ENCODE measurements around the gene PHF12. TPM values are rescaled to one million over a fixed set of nuclear protein-coding genes. Genes with fewer than 3 reads are reported as not detected.

PHF12 gene
- total RNA-seq, 1 donor from 2014 or later: 54.5 TPM

DNA sequence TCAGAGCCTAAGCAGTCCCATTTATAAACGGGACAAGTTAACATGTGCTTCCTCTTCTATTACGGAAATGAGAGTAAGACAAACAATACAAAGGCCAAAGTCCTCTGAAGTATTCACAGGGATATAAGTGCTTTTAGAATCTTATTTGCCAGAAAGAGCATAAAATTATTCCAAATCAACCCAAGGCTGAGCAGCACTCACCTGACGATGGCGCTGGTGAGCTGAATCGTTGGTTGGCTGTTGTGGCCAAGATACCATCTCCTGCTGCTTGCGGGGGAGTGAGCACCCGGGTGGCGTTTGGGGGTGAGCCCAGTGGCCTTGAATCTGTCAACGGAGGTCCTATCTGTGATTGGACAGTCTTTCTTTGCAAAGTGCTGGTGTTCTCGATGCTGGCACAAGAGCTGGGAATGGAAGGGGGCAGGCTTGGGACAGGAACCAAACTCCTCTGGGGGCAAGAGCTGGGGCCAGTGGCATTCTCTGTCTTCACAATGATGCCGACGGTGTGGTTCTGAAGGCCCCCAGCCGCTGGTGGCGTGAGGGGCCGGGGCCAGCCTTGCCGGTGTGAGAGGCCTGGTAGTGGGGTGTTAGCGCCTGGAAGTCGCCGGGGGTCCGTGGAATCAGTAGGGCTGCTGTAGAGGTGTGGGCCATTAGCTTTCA is 38.9 kb downstream of the PHF12 start:
- Histone ChIP-seq H3K9me3 (no peaks in the 10 kb centered on the region), H3K27ac (no peak overlapping the region), H3K36me3 (peaks cover 0 to 79% of the 10 kb centered on the region in 2 donors), H3K27me3 (no peaks in the 10 kb centered on the region), H3K4me3 (no peak overlapping the region), H3K4me1 (peaks cover 23% of the 10 kb centered on the region)
- peak in 1 of 2 donors; percentile 11 for TF ChIP-seq POLR2AphosphoS5 (IDR thresholded peaks at IDR 0.05; ENCODE audit: insufficient read depth in 1 of 2, low read depth in 1 of 2)
- TF ChIP-seq, protein P1, sequence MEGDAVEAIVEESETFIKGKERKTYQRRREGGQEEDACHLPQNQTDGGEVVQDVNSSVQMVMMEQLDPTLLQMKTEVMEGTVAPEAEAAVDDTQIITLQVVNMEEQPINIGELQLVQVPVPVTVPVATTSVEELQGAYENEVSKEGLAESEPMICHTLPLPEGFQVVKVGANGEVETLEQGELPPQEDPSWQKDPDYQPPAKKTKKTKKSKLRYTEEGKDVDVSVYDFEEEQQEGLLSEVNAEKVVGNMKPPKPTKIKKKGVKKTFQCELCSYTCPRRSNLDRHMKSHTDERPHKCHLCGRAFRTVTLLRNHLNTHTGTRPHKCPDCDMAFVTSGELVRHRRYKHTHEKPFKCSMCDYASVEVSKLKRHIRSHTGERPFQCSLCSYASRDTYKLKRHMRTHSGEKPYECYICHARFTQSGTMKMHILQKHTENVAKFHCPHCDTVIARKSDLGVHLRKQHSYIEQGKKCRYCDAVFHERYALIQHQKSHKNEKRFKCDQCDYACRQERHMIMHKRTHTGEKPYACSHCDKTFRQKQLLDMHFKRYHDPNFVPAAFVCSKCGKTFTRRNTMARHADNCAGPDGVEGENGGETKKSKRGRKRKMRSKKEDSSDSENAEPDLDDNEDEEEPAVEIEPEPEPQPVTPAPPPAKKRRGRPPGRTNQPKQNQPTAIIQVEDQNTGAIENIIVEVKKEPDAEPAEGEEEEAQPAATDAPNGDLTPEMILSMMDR (IDR thresholded peaks at IDR 0.05): no peak
- intact Hi-C loops (cut with DNase I): no loop called here
- no peak for DNase-seq (ENCODE audit: extremely low spot score in 2 of 2)

DNA sequence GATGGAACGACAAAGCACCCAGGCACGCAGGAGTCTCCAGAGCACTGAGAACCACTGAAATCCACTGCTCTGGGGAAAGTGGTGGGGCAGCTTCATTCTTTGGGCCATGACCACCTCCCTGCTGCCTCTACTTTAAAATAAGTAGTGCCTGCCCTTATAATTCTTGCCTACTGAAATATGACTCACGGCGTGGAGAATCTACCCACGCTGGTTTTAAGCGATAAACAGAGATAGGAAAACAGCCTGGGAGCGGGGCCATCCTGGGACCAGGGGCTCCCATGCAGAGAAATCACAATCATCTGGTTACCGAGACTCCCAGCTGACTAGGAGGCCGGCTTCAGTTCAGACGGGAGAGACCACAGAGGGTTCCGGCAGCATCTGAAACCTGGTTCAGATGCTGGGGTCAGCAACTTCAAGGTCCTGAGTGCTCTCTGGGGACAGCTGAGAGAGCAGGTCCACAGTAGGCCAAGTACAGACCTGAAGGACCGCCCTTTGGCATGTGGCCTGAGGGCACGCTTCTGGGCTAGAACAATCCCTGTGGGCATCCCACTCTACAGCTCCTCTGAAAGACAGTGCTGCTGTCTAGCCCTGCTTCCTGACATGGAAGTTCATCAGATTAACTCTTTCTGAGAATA is 39.8 kb downstream of the PHF12 start:
- TF ChIP-seq, protein P1 (IDR thresholded peaks at IDR 0.05): no peak
- H3K27me3 ChIP-seq: no peaks in the 10 kb centered on the region
- DNase-seq (ENCODE audit: extremely low spot score in 2 of 2): no peak
- no peak overlapping the region for H3K4me3 ChIP-seq
- H3K27ac ChIP-seq: no peak overlapping the region
- no peaks in the 10 kb centered on the region for H3K9me3 ChIP-seq
- peaks cover 32% of the 10 kb centered on the region for H3K4me1 ChIP-seq
- intact Hi-C loops (cut with DNase I): no loop called here
- H3K36me3 ChIP-seq: peaks cover 0 to 74% of the 10 kb centered on the region in 2 donors

DNA sequence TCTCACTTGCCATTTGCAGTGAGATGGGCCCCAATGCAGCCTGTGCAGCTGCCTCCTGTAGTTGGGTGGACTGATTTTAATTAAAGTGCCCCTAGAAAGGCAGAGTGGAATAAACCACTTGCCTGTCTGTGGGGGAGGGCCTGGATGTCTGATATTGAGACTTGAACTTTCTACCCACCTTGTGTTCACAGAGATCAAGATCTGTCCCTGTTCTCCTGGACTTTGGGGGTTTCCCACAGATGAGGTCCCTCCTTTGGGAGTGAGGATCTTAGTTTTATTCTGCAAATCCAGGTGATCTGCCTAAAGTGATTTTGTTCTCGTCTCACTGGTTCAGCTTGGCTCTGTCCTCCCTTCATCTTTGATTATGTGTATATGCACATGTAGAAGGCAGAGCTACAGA is 40.8 kb downstream of the PHF12 start:
- Histone ChIP-seq H3K4me1 (peaks cover 37% of the 10 kb centered on the region), H3K36me3 (peaks cover 0 to 75% of the 10 kb centered on the region in 2 donors), H3K27ac (no peak overlapping the region), H3K27me3 (no peaks in the 10 kb centered on the region), H3K9me3 (no peaks in the 10 kb centered on the region), H3K4me3 (no peak overlapping the region)
- DNase-seq (ENCODE audit: extremely low spot score in 2 of 2): no peak
- intact Hi-C loops (cut with DNase I): no loop called here
- TF ChIP-seq POLR2A (IDR thresholded peaks at IDR 0.05): no peak
- no peak for TF ChIP-seq POLR2AphosphoS5 (IDR thresholded peaks at IDR 0.05; ENCODE audit: insufficient read depth in 1 of 2, low read depth in 1 of 2)
- TF ChIP-seq, protein P1 (IDR thresholded peaks at IDR 0.05): no peak

DNA sequence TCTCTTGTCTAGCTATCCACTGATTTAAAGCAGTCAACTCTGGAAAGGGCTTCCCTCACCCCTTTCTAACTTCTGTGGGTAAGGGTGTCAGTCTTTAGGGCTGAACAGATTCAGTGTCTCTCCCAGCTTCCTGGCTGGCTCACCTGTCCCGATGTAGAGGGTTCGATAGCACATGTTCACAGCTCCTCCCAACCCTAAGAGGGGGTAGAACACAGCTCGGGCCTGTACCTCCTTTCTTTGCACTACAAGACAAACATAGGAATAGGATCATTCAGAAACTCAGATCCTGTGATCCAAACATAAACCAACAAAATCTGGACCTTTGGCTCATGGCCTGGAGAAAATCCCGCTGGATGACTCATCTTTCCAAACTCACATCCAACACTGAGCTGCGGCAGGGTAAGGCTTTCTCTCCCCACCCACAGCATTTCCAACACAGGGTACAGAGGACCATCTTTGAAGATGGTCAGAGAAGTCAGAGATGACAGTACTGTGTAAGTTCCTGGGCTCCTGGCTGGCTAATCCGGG is 42.6 kb downstream of the PHF12 start:
- no peaks in the 10 kb centered on the region for H3K9me3 ChIP-seq
- H3K27me3 ChIP-seq: no peaks in the 10 kb centered on the region
- H3K36me3 ChIP-seq: peaks cover 0 to 61% of the 10 kb centered on the region in 2 donors
- intact Hi-C loops (cut with DNase I): no loop called here
- TF ChIP-seq POLR2AphosphoS5 (IDR thresholded peaks at IDR 0.05; ENCODE audit: insufficient read depth in 1 of 2, low read depth in 1 of 2): peak in 1 of 2 donors; percentile 48
- no peak for TF ChIP-seq POLR2A (IDR thresholded peaks at IDR 0.05)
- peak overlapping the region; percentile 84 for H3K27ac ChIP-seq
- H3K4me3 ChIP-seq: no peak overlapping the region
- peaks cover 39% of the 10 kb centered on the region for H3K4me1 ChIP-seq
- no peak for DNase-seq (ENCODE audit: extremely low spot score in 2 of 2)

DNA sequence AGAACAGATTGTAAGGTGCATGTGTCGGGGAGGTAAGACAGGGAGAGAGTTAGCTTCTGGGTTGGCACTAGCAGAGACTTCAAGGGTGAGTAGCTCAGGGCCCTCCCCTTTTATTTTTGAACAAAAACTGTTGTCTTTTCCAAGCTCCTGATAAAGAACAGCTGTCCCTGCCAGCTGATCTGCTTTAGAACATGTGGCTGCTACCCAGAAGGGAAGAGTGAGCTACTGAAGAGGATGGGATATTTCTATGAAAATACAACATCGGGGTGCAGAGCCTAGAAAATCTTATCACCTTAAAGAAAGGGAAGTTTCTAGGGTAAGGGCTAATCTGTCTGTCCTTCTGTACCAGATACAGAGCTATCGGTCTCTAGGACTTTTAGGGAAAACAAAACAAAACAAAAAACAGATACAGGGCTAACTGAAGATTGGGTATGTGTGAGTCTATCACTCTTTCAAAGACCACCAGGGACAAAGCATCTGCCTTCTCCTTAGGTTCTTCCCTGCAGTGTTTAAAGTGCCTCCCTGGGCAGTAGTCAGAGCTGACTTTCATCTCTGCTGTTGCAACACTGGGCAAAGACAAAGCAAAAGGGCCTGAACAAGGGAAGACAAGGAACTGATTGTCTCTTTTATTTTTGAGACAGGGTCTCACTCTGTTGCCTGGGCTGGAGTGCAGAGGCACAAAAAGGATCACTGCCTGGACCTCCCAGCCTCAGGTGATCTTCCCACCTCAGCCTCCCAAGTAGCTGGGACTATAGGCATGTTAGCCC is 43.4 kb downstream of the PHF12 start:
- no peak for DNase-seq (ENCODE audit: extremely low spot score in 2 of 2)
- H3K4me1 ChIP-seq: peaks cover 47% of the 10 kb centered on the region
- H3K27me3 ChIP-seq: no peaks in the 10 kb centered on the region
- H3K27ac ChIP-seq: peak overlapping the region; percentile 84
- no peaks in the 10 kb centered on the region for H3K9me3 ChIP-seq
- peaks cover 0 to 53% of the 10 kb centered on the region in 2 donors for H3K36me3 ChIP-seq
- TF ChIP-seq, protein P1 (IDR thresholded peaks at IDR 0.05): no peak
- no peak for TF ChIP-seq POLR2AphosphoS5 (IDR thresholded peaks at IDR 0.05; ENCODE audit: insufficient read depth in 1 of 2, low read depth in 1 of 2)
- TF ChIP-seq POLR2A (IDR thresholded peaks at IDR 0.05): no peak
- H3K4me3 ChIP-seq: no peak overlapping the region
- intact Hi-C loops (cut with DNase I): no loop called here
